OCI-LY3 (cell line): ENCODE results near the gene WWOX.

Experiments used
- EZH2phosphoT487 ChIP-seq: fragments of 200-600 bp; shearing (Covaris generic); IDR thresholded peaks from 2 replicates; pipeline ENCODE4 v1.6.1; 2018; ENCODE audit warnings: antibody characterized with exemption, mixed run types, low read depth
- TF ChIP-seq, protein P1 (sequence below): fragments of 200-600, 300-600 bp; sonication (generic); IDR thresholded peaks from 2 replicates; pipeline ENCODE4 v1.5.1; 2014; ENCODE audit warnings: antibody characterized with exemption, low read length, low read depth

DNA sequence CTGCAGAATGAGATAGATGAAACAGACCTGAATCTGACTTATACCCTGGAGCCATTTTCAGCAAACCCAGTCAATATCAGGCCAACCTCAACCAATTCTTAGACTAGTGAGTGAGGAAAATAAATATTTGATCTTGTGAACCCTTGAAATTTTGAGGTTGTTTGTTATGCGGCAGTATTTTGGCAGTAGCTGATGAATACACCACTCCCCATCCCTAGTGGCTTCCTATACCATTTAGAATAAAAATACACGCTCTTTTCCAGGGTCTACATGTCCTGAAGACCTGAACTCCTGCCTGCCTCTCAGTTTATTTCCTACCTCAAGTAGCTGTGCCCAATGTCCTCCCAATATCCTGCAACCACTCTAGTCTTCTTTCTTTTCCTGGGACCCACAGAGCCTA lies 647.3 kb downstream of the WWOX start:
- TF ChIP-seq, protein P1, sequence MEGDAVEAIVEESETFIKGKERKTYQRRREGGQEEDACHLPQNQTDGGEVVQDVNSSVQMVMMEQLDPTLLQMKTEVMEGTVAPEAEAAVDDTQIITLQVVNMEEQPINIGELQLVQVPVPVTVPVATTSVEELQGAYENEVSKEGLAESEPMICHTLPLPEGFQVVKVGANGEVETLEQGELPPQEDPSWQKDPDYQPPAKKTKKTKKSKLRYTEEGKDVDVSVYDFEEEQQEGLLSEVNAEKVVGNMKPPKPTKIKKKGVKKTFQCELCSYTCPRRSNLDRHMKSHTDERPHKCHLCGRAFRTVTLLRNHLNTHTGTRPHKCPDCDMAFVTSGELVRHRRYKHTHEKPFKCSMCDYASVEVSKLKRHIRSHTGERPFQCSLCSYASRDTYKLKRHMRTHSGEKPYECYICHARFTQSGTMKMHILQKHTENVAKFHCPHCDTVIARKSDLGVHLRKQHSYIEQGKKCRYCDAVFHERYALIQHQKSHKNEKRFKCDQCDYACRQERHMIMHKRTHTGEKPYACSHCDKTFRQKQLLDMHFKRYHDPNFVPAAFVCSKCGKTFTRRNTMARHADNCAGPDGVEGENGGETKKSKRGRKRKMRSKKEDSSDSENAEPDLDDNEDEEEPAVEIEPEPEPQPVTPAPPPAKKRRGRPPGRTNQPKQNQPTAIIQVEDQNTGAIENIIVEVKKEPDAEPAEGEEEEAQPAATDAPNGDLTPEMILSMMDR = no peak
- TF ChIP-seq EZH2phosphoT487 = no peak
